ENCODE measurements around the gene RPL13.
A peak's percentile ranks its signal among the peaks of the same experiment; 100 is the strongest.

RPL13 gene

GRCh38 chr16:89575247-89576152 lies 15.0 kb downstream of the RPL13 start, which contains the start of gene CPNE7:
Gene CPNE7 (plus strand): TSS chr16:89575758. CDS start chr16:89575898, 140 bp downstream.
- Histone ChIP-seq H3K27me3 (ENCODE audit: control insufficient read depth in 1 of 2, insufficient read depth in 1 of 2, low read length in 2 of 2) (peaks cover 0 to 39% of the 10 kb centered on the region in 2 experiments), H3K4ac (ENCODE audit: low read depth in 1 of 2, low read length in 2 of 2) (peak within 1 kb of the TSS; percentile 2 to 84), H3K36me3 (ENCODE audit: control insufficient read depth in 1 of 2, insufficient read depth in 2 of 2, low read depth in 1 of 2, low read length in 2 of 2) (peaks cover 0 to 4% of the 10 kb centered on the region in 2 experiments), H3K18ac (ENCODE audit: low read depth in 1 of 2, low read length in 2 of 2) (peak within 1 kb of the TSS; percentile 63 to 89), H3K9ac (ENCODE audit: low read length) (peak within 1 kb of the TSS; percentile 51), H2BK120ac (ENCODE audit: low read depth, low read length) (no peak within 1 kb of the TSS), H2BK15ac (ENCODE audit: low read depth, poor library complexity, severe bottlenecking) (peak within 1 kb of the TSS; percentile 80), H3K4me3 (ENCODE audit: insufficient read depth in 1 of 2, low read depth in 1 of 2, low read length in 2 of 2) (peak within 1 kb of the TSS; percentile 47 to 62), H3K23ac (ENCODE audit: low read length in 2 of 2) (peak within 1 kb of the TSS in 1 of 2 experiments; percentile 36), H3K9me3 (ENCODE audit: control insufficient read depth, low read length) (no peaks in the 10 kb centered on the region), H2BK12ac (ENCODE audit: low read length in 2 of 2) (peak within 1 kb of the TSS; percentile 71 to 88), H3K4me2 (ENCODE audit: low read length, poor library complexity, severe bottlenecking) (peak within 1 kb of the TSS; percentile 86), H3K79me1 (replicated peaks; ENCODE audit: low read length, poor library complexity, severe bottlenecking) (no peaks in the 10 kb centered on the region), H4K8ac (ENCODE audit: low read length) (peak within 1 kb of the TSS; percentile 97), H2BK5ac (ENCODE audit: low read depth, low read length, poor library complexity, severe bottlenecking) (no peak within 1 kb of the TSS), H2AFZ (ENCODE audit: low read depth, low read length) (peak within 1 kb of the TSS; percentile 30), H4K91ac (ENCODE audit: low read length) (peak within 1 kb of the TSS; percentile 94), H3K27ac (ENCODE audit: low read length, poor library complexity, severe bottlenecking) (no peak within 1 kb of the TSS), H2AK5ac (ENCODE audit: low read length, severe bottlenecking) (no peak within 1 kb of the TSS), H3K14ac (ENCODE audit: low read length in 2 of 2) (peak within 1 kb of the TSS in 1 of 2 experiments; percentile 84), H3K4me1 (ENCODE audit: control insufficient read depth, insufficient read depth, low read depth, low read length) (peaks cover 27% of the 10 kb centered on the region)
- DNase-seq: no peak
- under 1% methylated on average over 70 of the region's 103 CpGs for WGBS

- H2BK5ac ChIP-seq (ENCODE audit: low read depth, low read length, poor library complexity, severe bottlenecking): no peak overlapping the region
- H3K18ac ChIP-seq (ENCODE audit: low read depth in 1 of 2, low read length in 2 of 2): peak overlapping the region; percentile 63 to 89
- H3K14ac ChIP-seq (ENCODE audit: low read length in 2 of 2): no peak overlapping the region
- DNase-seq: no peak
- H3K79me1 ChIP-seq (replicated peaks; ENCODE audit: low read length, poor library complexity, severe bottlenecking): no peaks in the 10 kb centered on the region
- H4K8ac ChIP-seq (ENCODE audit: low read length): peak overlapping the region; percentile 79
- H3K23ac ChIP-seq (ENCODE audit: low read length in 2 of 2): peak overlapping the region in 1 of 2 experiments; percentile 30
- peak overlapping the region; percentile 85 for H3K4me2 ChIP-seq (ENCODE audit: low read length, poor library complexity, severe bottlenecking)
- H3K27ac ChIP-seq (ENCODE audit: low read length, poor library complexity, severe bottlenecking): no peak overlapping the region
- H2AFZ ChIP-seq (ENCODE audit: low read depth, low read length): no peak overlapping the region
- no peak overlapping the region for H4K91ac ChIP-seq (ENCODE audit: low read length)
- peaks cover 0 to 39% of the 10 kb centered on the region in 2 experiments for H3K27me3 ChIP-seq (ENCODE audit: control insufficient read depth in 1 of 2, insufficient read depth in 1 of 2, low read length in 2 of 2)
- H3K9me3 ChIP-seq (ENCODE audit: control insufficient read depth, low read length): no peaks in the 10 kb centered on the region
- peaks cover 33% of the 10 kb centered on the region for H3K4me1 ChIP-seq (ENCODE audit: control insufficient read depth, insufficient read depth, low read depth, low read length)
- H3K4ac ChIP-seq (ENCODE audit: low read depth in 1 of 2, low read length in 2 of 2): peak overlapping the region; percentile 2 to 12
- no peak overlapping the region for H2AK5ac ChIP-seq (ENCODE audit: low read length, severe bottlenecking)
- no peak overlapping the region for H2BK120ac ChIP-seq (ENCODE audit: low read depth, low read length)
- no peak overlapping the region for H3K9ac ChIP-seq (ENCODE audit: low read length)
- peaks cover 0 to 4% of the 10 kb centered on the region in 2 experiments for H3K36me3 ChIP-seq (ENCODE audit: control insufficient read depth in 1 of 2, insufficient read depth in 2 of 2, low read depth in 1 of 2, low read length in 2 of 2)
- WGBS: 8% methylated on average over 65 of the region's 89 CpGs
- H2BK12ac ChIP-seq (ENCODE audit: low read length in 2 of 2): peak overlapping the region in 1 of 2 experiments; percentile 88
- H2BK15ac ChIP-seq (ENCODE audit: low read depth, poor library complexity, severe bottlenecking): peak overlapping the region; percentile 12
- peak overlapping the region in 1 of 2 experiments; percentile 47 for H3K4me3 ChIP-seq (ENCODE audit: insufficient read depth in 1 of 2, low read depth in 1 of 2, low read length in 2 of 2)
Observed at GRCh38 chr16:89576153-89577054, 15.9 kb downstream of the RPL13 start.

- Histone ChIP-seq H2AK5ac (ENCODE audit: low read length, severe bottlenecking) (peak overlapping the region; percentile 6), H3K4me2 (ENCODE audit: low read length, poor library complexity, severe bottlenecking) (no peak overlapping the region), H3K4me1 (ENCODE audit: control insufficient read depth, insufficient read depth, low read depth, low read length) (peaks cover 41% of the 10 kb centered on the region), H2BK15ac (ENCODE audit: low read depth, poor library complexity, severe bottlenecking) (no peak overlapping the region), H2BK120ac (ENCODE audit: low read depth, low read length) (peak overlapping the region; percentile 2), H3K27ac (ENCODE audit: low read length, poor library complexity, severe bottlenecking) (no peak overlapping the region), H3K9ac (ENCODE audit: low read length) (no peak overlapping the region), H2AFZ (ENCODE audit: low read depth, low read length) (no peak overlapping the region), H3K23ac (ENCODE audit: low read length in 2 of 2) (no peak overlapping the region), H4K8ac (ENCODE audit: low read length) (no peak overlapping the region), H3K9me3 (ENCODE audit: control insufficient read depth, low read length) (no peaks in the 10 kb centered on the region), H2BK12ac (ENCODE audit: low read length in 2 of 2) (no peak overlapping the region), H4K91ac (ENCODE audit: low read length) (peak overlapping the region; percentile 58), H3K36me3 (ENCODE audit: control insufficient read depth in 1 of 2, insufficient read depth in 2 of 2, low read depth in 1 of 2, low read length in 2 of 2) (peaks cover 0 to 4% of the 10 kb centered on the region in 2 experiments), H3K4me3 (ENCODE audit: insufficient read depth in 1 of 2, low read depth in 1 of 2, low read length in 2 of 2) (no peak overlapping the region), H3K27me3 (ENCODE audit: control insufficient read depth in 1 of 2, insufficient read depth in 1 of 2, low read length in 2 of 2) (peaks cover 0 to 35% of the 10 kb centered on the region in 2 experiments), H3K79me1 (replicated peaks; ENCODE audit: low read length, poor library complexity, severe bottlenecking) (no peaks in the 10 kb centered on the region), H3K14ac (ENCODE audit: low read length in 2 of 2) (no peak overlapping the region), H3K4ac (ENCODE audit: low read depth in 1 of 2, low read length in 2 of 2) (no peak overlapping the region), H3K18ac (ENCODE audit: low read depth in 1 of 2, low read length in 2 of 2) (no peak overlapping the region), H2BK5ac (ENCODE audit: low read depth, low read length, poor library complexity, severe bottlenecking) (no peak overlapping the region)
- no peak for DNase-seq
- 92% methylated on average over 22 of the region's 25 CpGs for WGBS
Observed at GRCh38 chr16:89577055-89577759, 16.7 kb downstream of the RPL13 start.

Data from mesenchymal stem cell (in vitro differentiated cells and primary cell).